A673 (cell line): ENCODE data around the gene SVOPL.

Experiments used
- CTCF ChIP-seq: fragments of 300-800, 200-600 bp; sonication (generic); conservative IDR thresholded peaks from 2 replicates; pipeline ENCODE4 v1.5.1; 2017; ENCODE audit warnings: low read depth, mild to moderate bottlenecking, antibody characterized with exemption, low read length, moderate library complexity, mixed read lengths
- EZH2 ChIP-seq: fragments of 200-600 bp; sonication (generic); IDR thresholded peaks from 2 replicates; pipeline ENCODE4 v1.6.1; 2017; ENCODE audit warnings: borderline replicate concordance, low read depth, mild to moderate bottlenecking, mixed read lengths, antibody characterized with exemption, low read length; ENCODE audit not compliant: poor library complexity, severe bottlenecking

GRCh38 chr7:138610671-138611170 is 90.4 kb downstream of the SVOPL start:
- TF ChIP-seq CTCF (no peak), EZH2 (no peak)
